HG03060 (cell line): ENCODE results near the gene RCAN1.
A peak's percentile ranks its signal among the peaks of the same experiment; 100 is the strongest.
"Not testable (repeated sequence)": the region's sequence is repeated elsewhere in the genome, so short reads cannot be mapped to it uniquely, and the experiment has no call there.

Experiments
- ATAC-seq: cut with Tn5 transposase; IDR thresholded peaks from one replicate; pipeline ENCODE4 v1.9.1; 2021; ENCODE audit warnings: low read depth, moderate number of reproducible peaks; ENCODE audit not compliant: unreplicated experiment

Gene RCAN1

DNA sequence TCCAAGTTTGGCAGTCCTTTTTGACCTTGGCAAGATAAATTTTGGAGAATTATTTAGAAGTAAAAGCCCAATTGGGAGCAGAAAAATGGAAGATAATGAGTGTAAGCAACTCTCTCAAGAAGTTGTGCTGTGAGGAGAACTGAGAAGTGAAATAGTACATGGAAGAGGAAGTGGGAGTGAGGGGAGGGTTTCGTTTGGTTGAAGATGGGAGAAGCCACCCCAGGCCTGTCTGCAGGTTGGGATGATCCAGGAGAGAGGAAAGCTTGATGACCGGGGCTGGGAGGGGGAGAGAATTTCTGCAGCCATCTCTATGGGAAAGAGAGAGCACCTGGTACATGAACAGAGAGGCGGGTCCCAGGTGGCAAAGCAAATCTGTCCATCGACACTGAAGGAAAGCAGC is 8.6 kb upstream of the RCAN1 start:
- ATAC-seq = no peak

GRCh38 chr21:34621434-34622350 is 6.8 kb upstream of the RCAN1 start:
- no peak for ATAC-seq

DNA sequence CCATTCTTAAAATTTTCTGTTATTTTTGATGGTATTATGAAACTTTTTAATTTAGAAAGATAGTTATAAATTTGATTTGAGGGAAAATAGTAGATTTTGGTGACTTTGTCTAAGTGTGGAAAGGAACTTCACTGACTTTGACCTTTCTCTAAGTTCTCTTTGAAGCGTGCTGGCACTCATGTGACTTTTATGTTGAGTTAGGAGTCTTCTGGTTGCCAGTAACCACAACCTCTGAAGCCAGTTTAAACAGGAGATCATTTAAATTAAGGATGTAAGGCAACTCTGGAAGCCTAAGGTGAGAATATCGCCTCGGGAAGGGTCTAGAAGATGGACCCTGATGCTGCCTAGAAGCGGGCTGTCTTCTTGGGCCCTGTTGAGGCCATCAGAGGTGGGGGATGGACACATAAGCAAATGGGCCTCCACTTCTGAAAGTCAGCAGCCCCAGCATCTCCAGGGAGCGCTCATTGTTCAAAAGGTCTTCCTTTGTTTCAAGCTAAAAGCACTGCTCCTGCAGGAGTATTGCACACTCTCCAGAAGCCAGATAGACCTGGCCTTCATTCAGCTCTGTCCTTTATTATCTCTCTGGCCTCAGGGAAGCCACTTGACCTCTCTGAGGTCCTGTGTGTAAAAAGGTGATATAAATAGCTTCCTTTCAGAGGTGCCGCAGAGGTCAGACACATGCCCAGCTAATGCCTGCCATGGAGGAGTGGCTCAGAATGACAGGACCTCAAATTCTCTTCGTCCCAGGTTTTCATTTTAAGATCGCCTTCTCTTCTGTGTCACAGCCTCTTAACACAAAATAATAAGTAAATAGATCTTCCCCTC is 5.1 kb upstream of the RCAN1 start:
- ATAC-seq = no peak

GRCh38 chr21:34618941-34619340 is 4.0 kb upstream of the RCAN1 start:
- no peak for ATAC-seq

- ATAC-seq = no peak
These were observed 2.9 kb upstream of the RCAN1 start for GRCh38 chr21:34617753-34618339.

DNA sequence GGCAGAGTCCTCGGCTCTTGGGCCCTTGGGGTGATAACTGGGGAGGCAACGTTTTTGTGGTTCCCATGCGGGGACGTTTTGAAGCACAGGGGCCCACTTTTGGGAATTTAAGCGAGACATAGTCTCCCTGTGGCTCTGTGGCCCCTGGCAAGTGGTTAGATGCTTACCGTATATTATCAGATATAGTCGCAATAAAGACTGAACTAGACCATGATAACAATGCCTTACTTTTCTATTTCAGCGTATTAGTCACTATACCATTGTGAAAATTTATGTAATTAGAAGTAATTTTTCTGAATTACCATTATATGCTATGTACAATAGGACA is 538 bp upstream of the RCAN1 start:
- ATAC-seq = peak; percentile 11

GRCh38 chr21:34613679-34614627 is 960 bp downstream of the RCAN1 start:
- no peak for ATAC-seq

GRCh38 chr21:34612557-34612956 is 2.4 kb downstream of the RCAN1 start:
- ATAC-seq = no peak

DNA sequence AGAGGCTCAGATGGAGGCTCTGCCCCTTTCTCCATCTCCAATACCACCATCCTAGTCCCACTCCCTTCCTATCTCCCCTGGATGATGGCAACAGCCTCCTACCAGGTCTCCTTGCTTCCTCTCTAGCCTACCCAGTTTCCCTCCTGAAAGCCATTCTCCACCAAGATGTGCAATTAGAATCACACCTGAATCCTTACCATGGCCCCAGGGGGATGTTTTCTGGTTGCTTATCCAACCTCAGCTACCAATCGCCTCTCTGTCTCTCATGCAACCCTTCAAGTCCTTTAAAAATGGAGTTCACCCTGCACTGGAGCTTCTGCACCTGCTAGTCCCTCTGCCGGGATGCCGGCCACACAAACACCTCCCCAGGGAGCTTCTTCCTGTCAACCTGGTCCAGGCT is 2.9 kb downstream of the RCAN1 start:
- ATAC-seq = no peak

DNA sequence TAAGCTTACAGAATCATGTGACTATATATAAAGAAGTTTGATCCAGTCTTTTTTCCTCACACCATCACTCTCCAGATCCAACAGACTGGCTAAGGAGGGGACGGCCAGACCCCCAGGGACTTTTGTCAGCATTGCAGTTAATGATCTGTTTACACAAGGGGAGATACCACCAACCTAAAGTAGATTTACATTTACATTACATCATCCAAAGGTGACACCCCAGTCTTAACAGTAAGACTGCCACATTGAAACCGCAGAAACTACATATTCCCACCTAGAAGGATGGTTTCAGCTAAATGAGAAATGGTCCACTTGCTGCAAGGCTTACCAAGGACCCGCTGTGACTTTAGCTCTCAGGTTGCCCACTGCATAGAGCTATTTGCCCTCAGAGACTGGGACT is 3.4 kb downstream of the RCAN1 start:
- ATAC-seq = no peak

GRCh38 chr21:34609933-34610549 is 4.9 kb downstream of the RCAN1 start:
- no peak for ATAC-seq

GRCh38 chr21:34609244-34609932 is 5.5 kb downstream of the RCAN1 start:
- ATAC-seq = no peak

DNA sequence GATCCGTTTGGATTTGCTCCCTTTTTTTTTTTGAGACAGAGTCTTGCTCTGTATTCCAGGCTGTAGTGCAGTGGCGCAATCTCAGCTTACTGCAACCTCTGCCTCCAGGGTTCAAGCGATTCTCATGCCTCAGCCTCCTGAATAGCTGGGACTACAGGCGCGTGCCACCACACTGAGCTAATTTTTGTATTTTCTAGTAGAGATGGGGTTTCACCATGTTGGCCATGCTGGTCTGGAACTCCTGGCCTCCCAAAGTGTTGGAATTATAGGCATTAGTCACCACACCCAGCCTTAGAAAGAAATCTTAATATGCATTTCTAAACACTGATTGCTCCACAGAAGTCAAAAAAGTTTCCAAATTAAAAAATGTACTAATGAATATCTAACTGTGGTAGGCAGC is 7.5 kb downstream of the RCAN1 start:
- not testable (repeated sequence) for ATAC-seq

GRCh38 chr21:34606621-34607020 is 8.3 kb downstream of the RCAN1 start:
- ATAC-seq = no peak

GRCh38 chr21:34606051-34606450 is 8.9 kb downstream of the RCAN1 start:
- no peak for ATAC-seq

- not testable (repeated sequence) for ATAC-seq
These were observed 10.0 kb downstream of the RCAN1 start for GRCh38 chr21:34604956-34605355.

DNA sequence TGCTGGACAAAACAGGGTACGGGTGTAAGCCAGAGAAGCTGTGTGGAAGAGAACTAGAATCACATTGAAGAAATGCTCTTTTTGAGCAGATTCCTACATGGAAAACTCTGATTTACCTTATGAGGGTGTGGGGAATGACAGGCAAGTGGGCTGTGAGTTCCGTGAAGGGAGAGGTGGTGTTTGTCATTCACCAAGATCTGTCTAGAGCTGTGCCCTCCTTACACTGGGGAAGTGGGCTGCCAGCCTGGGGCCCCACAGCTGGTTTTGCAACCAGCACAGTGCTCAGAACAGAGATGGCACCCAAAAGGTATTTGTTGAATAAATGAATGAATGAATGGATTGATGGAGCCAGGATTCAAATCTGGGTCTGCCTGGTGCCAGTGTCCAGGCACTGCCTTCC is 10.4 kb downstream of the RCAN1 start:
- ATAC-seq = no peak

DNA sequence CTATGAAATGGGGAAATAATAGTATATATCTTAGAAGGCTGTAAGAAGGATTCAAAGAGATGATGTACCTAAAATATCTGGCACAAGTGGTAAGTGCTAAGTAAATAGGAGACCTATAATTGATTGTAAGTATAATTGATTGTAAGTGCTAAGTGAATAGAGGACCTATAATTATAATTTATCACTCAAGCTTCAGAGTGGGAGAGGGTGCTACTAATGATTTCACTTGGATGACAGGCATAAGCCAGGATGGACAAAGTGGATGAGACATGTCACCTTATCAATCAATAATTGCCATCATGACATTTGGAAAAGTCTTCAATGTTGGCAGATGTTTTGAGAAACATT is 11.2 kb downstream of the RCAN1 start:
- ATAC-seq = no peak

DNA sequence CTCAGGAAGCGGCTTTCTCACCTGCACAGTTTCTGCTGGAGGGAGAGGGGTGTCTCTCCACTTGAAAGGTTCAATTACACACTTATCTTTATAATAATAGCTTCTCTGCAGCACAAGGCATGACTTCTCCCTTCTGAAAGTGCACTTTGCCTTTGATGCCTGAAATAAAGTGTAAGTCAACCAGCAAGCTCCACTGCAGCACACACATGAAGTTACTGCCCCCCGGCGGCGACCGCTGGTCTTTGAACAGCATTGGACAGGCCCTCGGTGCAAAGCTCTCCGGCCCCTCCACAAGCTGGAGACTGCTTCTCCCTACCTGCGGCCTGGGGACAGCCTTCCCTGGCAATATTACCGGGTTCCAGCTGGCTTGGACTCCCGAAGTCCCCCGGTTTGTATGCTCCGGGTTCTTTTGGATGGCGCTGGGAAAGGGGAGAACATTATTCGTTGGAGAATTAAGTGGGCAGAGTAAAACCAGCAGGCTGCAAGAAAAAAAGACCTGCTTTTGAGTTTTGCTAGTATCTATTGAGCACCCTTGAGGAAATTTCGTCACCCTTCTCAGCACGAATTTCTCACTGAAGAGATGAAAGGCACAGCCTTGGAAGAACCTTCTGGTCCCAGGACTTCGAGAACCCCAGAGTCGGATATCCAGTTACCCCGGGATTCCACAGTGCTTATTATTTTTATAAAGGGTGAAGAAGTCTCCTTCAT is 11.8 kb downstream of the RCAN1 start:
- no peak for ATAC-seq
